Ammon's horn (tissue), 1 donor: ENCODE results near the gene USH2A.

ENCODE experiments used
- DNase-seq: peaks from one replicate; pipeline ENCODE4 v3.0.0-alpha.2; 2016; ENCODE audit warnings: low spot score

USH2A gene

DNA sequence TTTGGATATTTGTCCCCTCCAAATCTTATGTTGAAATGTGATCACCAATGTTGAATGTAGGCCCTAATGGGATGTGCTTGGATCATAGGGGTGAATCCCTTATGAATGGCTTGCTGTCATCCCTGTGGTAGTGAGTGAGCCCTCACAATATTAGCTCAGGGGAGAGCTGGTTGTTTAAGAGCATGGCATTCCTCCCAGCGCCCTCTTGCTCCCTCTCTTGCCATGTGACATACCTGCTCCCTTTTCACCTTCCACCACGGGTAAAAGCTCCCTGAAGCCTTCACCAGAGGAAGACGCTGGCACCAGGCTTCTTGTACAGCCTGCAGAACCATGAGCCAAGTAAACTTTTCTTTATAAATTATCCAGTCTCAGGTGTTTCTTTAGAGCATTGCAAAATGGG is 550.6 kb downstream of the USH2A start:
- DNase-seq, result no peak

GRCh38 chr1:215868500-215868899 is 554.7 kb downstream of the USH2A start:
- DNase-seq, result no peak

DNA sequence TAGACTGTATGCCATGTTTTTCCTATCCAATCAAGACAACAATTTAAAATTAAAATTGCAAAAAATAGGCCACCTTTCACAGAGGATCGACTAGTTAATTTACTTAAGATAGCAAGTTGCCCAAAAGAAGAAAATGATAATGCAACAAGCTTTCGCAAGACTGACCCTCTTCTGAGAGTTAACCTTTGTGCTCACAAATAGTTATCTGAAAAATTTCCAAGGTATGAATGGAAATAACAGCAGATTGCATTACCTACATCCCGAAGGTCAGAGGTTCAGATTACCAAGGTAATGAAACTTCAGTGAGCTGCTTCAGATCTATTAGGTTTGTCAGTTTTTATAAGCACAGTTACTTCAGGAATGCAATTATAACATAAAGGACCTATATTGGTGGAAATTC is 558.2 kb downstream of the USH2A start:
- DNase-seq, result no peak

GRCh38 chr1:215863796-215864195 is 559.5 kb downstream of the USH2A start:
- no peak for DNase-seq

DNA sequence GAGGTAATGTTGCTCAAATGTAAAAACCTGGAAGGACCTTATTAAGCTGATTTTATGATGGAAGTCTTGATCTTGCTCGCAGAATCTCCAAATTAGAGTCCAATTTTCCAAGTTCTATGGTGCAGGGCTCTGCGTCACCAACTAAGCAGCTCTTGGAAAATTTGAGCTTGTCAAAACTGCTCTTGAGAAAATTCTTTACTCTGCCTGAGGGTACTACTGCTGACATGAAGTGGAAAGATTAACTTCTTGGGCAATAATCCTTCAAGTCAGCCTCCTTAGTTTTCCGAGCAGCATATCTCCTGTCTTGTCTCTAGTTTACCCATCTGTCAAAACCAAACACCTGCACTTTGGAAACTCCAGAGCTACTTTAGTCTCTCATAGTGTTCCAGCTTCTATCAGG is 562.4 kb downstream of the USH2A start:
- DNase-seq, result no peak

- no peak for DNase-seq
Measured at GRCh38 chr1:215857317-215857716, 565.9 kb downstream of the USH2A start.

- peak; percentile 13 for DNase-seq
Measured at GRCh38 chr1:215845234-215845891, 577.9 kb downstream of the USH2A start.

- no peak for DNase-seq
Measured at GRCh38 chr1:215844777-215845176, 578.5 kb downstream of the USH2A start.

- DNase-seq, result no peak
Measured at GRCh38 chr1:215844266-215844665, 579.0 kb downstream of the USH2A start.

- DNase-seq, result no peak
Measured at GRCh38 chr1:215842905-215843304, 580.3 kb downstream of the USH2A start.

DNA sequence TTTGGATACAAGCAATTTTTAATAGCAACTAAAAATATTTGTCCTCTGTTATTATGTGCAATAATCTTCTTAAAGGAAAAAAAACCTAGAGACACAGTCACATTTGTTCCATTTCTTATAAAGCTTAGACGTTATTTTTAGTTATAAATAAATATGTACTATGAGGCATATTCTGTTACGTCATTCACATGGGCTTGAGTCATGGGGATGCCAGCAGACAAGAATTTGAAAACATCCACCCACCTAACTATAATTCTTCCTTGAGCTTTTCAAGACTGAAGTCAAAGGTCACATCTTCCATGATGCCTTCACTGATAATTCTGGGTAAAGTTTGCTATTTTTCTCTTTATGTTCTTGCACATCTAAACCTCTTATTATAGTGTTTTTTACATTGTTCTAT is 587.3 kb downstream of the USH2A start:
- no peak for DNase-seq

- DNase-seq, result no peak
Measured at GRCh38 chr1:215833941-215834729, 589.1 kb downstream of the USH2A start.

- DNase-seq, result no peak
Measured at GRCh38 chr1:215830226-215830810, 592.9 kb downstream of the USH2A start.

DNA sequence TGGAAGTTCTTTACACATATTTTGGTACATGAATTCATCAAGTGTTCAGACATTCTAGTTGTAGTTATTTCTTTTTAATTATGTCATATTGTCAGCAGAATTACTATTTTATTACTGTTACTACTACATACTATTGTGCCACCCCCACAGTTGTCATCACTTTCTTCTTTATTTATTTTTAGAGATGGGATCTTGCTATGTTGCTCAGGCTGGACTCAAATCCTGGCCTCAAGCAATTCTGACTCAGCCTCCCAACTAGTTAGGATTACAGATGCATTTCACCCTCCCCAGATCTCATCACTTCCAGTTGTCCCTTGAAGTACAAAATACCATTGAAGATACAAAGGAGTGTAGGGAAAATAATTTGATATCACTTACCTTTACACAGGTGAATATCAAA is 598.2 kb downstream of the USH2A start:
- DNase-seq, result no peak

- DNase-seq, result no peak
Measured at GRCh38 chr1:215824245-215824644, 599.0 kb downstream of the USH2A start.

- DNase-seq, result no peak
Measured at GRCh38 chr1:215819114-215819513, 604.1 kb downstream of the USH2A start.

- DNase-seq, result no peak
Measured at GRCh38 chr1:215807911-215808436, 615.3 kb downstream of the USH2A start.

- no peak for DNase-seq
Measured at GRCh38 chr1:215807218-215807617, 616.0 kb downstream of the USH2A start.

DNA sequence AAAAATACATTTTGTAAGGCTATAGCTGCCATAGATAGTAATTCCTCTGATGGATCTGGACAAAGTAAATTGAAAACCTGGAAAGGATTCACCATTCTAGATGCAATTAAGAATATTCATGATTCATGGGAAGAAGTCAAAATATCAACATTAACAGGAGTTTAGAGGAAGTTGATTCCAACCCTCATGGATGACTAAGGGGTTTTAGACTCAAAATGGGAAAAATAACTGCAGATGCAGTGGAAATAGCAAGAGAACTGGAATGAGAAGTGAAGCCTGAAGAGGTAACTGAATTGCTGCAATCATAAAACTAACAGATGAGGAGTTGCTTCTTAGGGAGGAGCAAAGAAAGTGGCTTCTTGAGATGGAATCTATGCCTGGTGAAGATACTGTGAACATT is 625.4 kb downstream of the USH2A start:
- DNase-seq, result no peak

DNA sequence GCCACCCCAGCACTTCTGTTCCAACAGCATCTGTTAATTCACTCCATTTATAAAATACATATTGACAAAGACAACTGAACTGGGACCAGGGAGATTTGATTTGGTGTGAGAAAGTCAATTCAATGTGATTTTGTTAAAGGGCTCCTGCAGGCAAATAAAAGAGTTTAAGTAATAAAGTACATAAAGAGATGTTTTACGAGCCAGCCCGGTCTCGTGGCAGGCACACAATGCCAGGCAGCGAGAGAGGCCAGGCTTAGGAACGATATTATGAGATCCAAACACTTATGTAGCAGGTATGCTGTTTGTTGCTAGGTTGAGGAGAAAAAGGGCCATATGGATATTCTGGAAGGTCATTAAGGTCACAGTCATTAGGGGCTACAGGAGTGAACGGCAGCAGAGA is 629.1 kb downstream of the USH2A start:
- DNase-seq, result no peak

- DNase-seq, result peak; percentile 3
Measured at GRCh38 chr1:215793180-215793579, 630.1 kb downstream of the USH2A start.

- no peak for DNase-seq
Measured at GRCh38 chr1:215792446-215792845, 630.8 kb downstream of the USH2A start.

DNA sequence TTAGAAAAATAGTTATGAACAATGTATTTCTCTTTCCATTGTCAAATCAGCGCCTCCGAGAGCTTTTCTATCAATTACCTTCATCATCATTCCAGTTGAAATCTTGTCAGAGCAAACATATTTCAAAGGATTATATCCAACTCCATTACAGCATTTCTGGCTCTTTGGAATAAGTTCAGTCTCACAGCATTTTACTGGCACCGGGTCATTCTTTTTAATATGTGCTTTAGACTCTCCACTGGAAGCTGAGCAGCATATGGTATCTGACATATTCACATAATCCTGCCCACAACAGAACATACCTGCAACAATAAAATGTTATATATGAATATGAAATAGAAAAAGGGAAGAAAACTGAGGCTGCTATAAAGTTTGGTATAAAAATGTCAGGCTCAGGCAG is 633.3 kb downstream of the USH2A start:
- no peak for DNase-seq
